Prostate gland (tissue), 2 donors: ENCODE measurements around the gene CARMIL1. TPM values are rescaled to one million over a fixed set of nuclear protein-coding genes. Genes with fewer than 3 reads are reported as not detected.

Source experiments
- DNase-seq: peaks from one replicate; pipeline ENCODE4 v3.0.0-alpha.2; 2019; ENCODE audit warnings: low spot score
- H3K27ac ChIP-seq, 2 donors: fragments of 200-600 bp; sonication (generic); 2 replicates each; pipeline ENCODE4 v1.5.1; 2017 to 2019
- H3K27me3 ChIP-seq: fragments of 200-600 bp; sonication (generic); replicated peaks from 2 replicates; pipeline ENCODE4 v1.5.1; 2019; ENCODE audit not compliant: insufficient read depth
- H3K36me3 ChIP-seq, 2 donors: fragments of 200-600 bp; sonication (generic); 1 replicate in 1 of 2; 2 replicates in 1 of 2; pipeline versions ENCODE4 v1.5.1 to v1.8.1; 2017 to 2019
- H3K4me1 ChIP-seq: fragments of 200-600 bp; sonication (generic); replicated peaks from 2 replicates; pipeline ENCODE4 v1.5.1; 2019
- H3K4me3 ChIP-seq, 2 donors: fragments of 200-600 bp; sonication (generic); 2 replicates each; pipeline ENCODE4 v1.5.1; 2017 to 2019
- H3K9me3 ChIP-seq: fragments of 200-600 bp; sonication (generic); 2 replicates; pipeline ENCODE4 v1.5.1; 2017
- POLR2A ChIP-seq: fragments of 450-650 bp; IDR thresholded peaks from one replicate; pipeline ENCODE4 v1.6.1; 2016; ENCODE audit warnings: antibody characterized with exemption, mild to moderate bottlenecking
- POLR2AphosphoS5 ChIP-seq: sonication (generic); formaldehyde crosslinking; IDR thresholded peaks from one replicate; pipeline ENCODE4 v1.6.1; 2017; ENCODE audit warnings: antibody characterized with exemption
- WGBS: methylation state at CpG from one replicate; pipeline ENCODE4 v1.1.5; 2018; 5-methylcytosine and 5-hydroxymethylcytosine counted together
- intact Hi-C: fragments of 100-400 bp; cut with DNase I; formaldehyde crosslinking; loops from one replicate; pipeline ENCODE4 v1.14.2; 2022
- total RNA-seq, 2 donors: library from RNA; depleted of rRNA; stranded (reverse); fragments of >200 nt; gene quantifications; one replicate each; pipeline ENCODE4 v1.1.0, GENCODE V29; 2016
- TF ChIP-seq, protein P1 (sequence below), 4 experiments: fragments of 200-600 bp in 2 of 4; fragments of 450-650 bp in 2 of 4; sonication (generic) in 2 of 4; IDR thresholded peaks; 1 replicate in 3 of 4; 2 replicates in 1 of 4; pipeline ENCODE4 v1.5.1; 2016 to 2019; ENCODE audit warnings: antibody characterized with exemption in 4 of 4, mild to moderate bottlenecking in 2 of 4, moderate library complexity in 2 of 4

CARMIL1 gene
- total RNA-seq, 2 donors from 2014 or later, result 12.9 to 71.7 TPM

DNA sequence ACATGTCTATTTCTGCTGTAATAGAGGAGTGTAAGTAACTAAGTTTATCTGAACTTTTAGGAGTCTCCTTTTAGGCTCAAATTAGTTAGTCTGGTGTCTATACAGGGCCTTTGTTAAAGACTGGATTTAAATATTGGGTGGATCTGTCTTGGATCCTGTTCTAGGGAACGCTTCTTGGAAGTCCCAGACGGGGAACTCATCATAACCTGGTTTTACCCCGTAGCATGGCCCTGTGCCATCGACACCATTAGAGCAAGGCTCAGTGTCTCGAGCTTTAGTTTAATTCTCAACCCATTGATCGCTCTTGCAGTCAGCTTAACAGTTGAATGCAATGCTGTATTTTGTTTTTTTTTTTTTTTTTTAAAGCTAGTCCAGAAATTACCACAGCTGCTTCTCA lies 89.9 kb downstream of the CARMIL1 start:
- intact Hi-C loops, result no loop called here
- peaks cover 5% of the 10 kb centered on the region for H3K4me1 ChIP-seq
- no peaks in the 10 kb centered on the region for H3K36me3 ChIP-seq
- DNase-seq, result no peak
- TF ChIP-seq, protein P1, sequence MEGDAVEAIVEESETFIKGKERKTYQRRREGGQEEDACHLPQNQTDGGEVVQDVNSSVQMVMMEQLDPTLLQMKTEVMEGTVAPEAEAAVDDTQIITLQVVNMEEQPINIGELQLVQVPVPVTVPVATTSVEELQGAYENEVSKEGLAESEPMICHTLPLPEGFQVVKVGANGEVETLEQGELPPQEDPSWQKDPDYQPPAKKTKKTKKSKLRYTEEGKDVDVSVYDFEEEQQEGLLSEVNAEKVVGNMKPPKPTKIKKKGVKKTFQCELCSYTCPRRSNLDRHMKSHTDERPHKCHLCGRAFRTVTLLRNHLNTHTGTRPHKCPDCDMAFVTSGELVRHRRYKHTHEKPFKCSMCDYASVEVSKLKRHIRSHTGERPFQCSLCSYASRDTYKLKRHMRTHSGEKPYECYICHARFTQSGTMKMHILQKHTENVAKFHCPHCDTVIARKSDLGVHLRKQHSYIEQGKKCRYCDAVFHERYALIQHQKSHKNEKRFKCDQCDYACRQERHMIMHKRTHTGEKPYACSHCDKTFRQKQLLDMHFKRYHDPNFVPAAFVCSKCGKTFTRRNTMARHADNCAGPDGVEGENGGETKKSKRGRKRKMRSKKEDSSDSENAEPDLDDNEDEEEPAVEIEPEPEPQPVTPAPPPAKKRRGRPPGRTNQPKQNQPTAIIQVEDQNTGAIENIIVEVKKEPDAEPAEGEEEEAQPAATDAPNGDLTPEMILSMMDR (IDR thresholded peaks at IDR 0.05), result no peak
- TF ChIP-seq POLR2AphosphoS5 (no peak), POLR2A (no peak)
- H3K27me3 ChIP-seq, result no peaks in the 10 kb centered on the region
- no peaks in the 10 kb centered on the region for H3K9me3 ChIP-seq
- H3K27ac ChIP-seq, result no peak overlapping the region
- no peak overlapping the region for H3K4me3 ChIP-seq
- WGBS, result 34% methylated on average over 6 of the region's 6 CpGs

DNA sequence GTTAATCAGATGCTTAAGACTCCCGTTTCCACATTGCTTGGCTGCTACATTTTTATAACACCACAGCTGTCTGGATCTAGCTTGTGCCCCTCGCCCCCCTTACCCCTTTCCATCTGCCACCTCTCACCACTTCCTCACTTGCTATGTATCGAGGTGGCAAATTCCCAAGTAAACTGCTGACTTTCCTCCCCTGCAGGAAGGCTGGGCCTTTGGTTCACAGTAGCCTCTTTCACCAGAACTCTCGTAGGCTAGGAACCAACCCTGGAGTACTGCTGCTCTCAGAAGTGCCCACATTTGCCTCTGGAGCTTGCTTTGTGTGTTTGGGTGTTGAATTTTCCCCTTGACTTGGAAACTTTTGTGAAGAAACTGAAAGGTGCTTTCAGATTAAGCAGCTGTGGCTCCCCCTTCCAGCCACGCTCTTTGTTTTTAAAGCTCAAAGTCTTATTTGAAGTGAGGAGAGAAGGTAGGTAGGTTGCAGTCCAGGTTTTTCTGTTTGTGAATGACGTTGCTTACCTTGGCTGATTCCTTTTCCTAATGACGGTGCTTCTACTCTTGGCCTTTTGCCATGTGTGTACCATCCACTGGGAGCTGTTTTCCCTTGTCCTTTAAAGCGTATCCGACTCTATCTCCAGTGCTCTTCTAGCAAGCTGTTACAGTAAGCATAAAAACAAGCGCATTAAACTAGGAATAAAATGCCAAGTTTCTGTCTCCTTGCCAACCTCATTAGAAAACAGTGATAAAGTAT lies 90.4 kb downstream of the CARMIL1 start:
- DNase-seq, result peak; percentile 47
- no peak overlapping the region for H3K4me3 ChIP-seq

DNA sequence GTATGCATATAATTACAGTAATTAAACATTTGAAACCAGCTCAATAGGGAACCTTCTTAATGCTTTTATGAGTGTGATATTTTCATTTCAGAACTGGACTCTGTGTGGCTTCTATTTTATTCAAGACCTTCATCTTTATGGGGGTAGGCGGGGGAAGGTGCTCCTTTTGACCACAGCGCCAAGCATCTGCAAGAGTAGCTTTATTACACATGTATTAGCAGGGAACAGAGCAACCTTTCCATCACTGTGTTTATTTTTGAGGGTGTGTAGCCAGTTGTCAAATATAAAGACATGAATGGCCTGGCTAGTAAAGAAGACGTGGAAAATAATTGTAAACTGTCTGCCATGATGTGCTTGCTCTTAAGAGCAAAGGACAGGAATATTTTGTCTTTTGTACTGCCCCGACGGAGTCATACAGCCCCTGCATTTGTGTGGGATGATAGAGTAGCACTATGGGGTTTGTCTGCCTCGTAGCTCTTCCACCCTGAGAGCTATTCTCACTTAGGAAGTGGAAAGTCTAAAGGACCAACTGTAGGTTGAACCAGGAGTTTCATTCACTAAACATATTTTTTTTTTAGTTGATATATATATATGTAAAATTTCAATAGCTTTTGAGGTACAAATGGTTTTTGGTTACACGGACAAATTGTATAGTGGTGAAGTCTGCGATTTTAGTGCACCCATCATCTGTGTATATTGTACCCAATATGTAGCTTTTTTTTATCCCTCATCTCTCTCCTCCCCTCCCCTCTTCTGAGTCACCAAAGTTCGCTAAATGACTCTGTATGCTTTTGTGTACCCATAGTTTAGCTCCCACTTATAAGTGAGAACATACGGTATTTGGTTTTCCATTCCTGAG lies 91.2 kb downstream of the CARMIL1 start:
- Histone ChIP-seq H3K9me3 (no peaks in the 10 kb centered on the region), H3K36me3 (no peaks in the 10 kb centered on the region), H3K4me1 (peaks cover 5% of the 10 kb centered on the region), H3K27me3 (no peaks in the 10 kb centered on the region), H3K27ac (peak overlapping the region in 1 of 2 donors; percentile 36), H3K4me3 (no peak overlapping the region)
- TF ChIP-seq POLR2A, result no peak
- TF ChIP-seq, protein P1 (IDR thresholded peaks at IDR 0.05), result no peak
- peak; percentile 40 for TF ChIP-seq POLR2AphosphoS5
- peak; percentile 43 for DNase-seq
- intact Hi-C loops, result no loop called here
- 64% methylated on average over 10 of the region's 10 CpGs for WGBS

More for the DNA sequence above, 90.4 kb downstream of the CARMIL1 start:
- H3K27ac ChIP-seq, result peak overlapping the region; percentile 23 to 36
- intact Hi-C loops, result no loop called here
- no peaks in the 10 kb centered on the region for H3K27me3 ChIP-seq
- TF ChIP-seq, protein P1 (IDR thresholded peaks at IDR 0.05), result no peak
- TF ChIP-seq POLR2AphosphoS5, result no peak
- no peaks in the 10 kb centered on the region for H3K36me3 ChIP-seq
- H3K9me3 ChIP-seq, result no peaks in the 10 kb centered on the region
- 41% methylated on average over 10 of the region's 10 CpGs for WGBS
- peaks cover 5% of the 10 kb centered on the region for H3K4me1 ChIP-seq

DNA sequence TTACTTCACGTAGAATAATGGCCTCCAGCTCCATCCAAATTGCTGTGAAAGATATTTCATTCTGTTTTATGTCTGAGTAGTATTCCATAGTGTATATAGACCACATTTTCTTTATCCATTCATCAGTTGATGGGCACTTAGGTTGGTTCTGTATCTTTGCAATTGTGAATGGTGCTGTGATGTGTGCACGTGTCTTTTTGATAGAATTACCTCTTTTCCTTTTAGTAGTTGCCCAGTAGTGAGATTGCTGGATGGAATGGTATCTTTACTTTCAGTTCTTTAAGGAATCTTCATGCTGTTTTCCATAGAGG lies 91.8 kb downstream of the CARMIL1 start:
- Histone ChIP-seq H3K27me3 (no peaks in the 10 kb centered on the region), H3K27ac (no peak overlapping the region), H3K9me3 (no peaks in the 10 kb centered on the region), H3K4me3 (no peak overlapping the region), H3K4me1 (peaks cover 5% of the 10 kb centered on the region), H3K36me3 (no peaks in the 10 kb centered on the region)
- TF ChIP-seq POLR2A (no peak), POLR2AphosphoS5 (no peak)
- TF ChIP-seq, protein P1 (IDR thresholded peaks at IDR 0.05), result no peak
- no peak for DNase-seq
- intact Hi-C loops, result no loop called here
- 95% methylated on average over 2 of the region's 2 CpGs for WGBS
